ENCODE data around the gene SEC31A. TPM values are rescaled to one million over a fixed set of nuclear protein-coding genes. Genes with fewer than 3 reads are reported as not detected.
"Not testable (repeated sequence)": the region's sequence is repeated elsewhere in the genome, so short reads cannot be mapped to it uniquely, and the experiment has no call there.

SEC31A gene
- total RNA-seq, 2 experiments from 2014 or later, result 80.3 to 124 TPM

- POLR2A ChIA-PET, result no interaction called here
- no peak for ATAC-seq
These were observed 51.3 kb downstream of the SEC31A start for GRCh38 chr4:82839624-82840023.

GRCh38 chr4:82833696-82834313, 57.1 kb downstream of the SEC31A start:
- CTCF ChIA-PET, result interaction anchor here (0.7 kb wide), 1 partner anchor 19 kb away, joined by 3 read pairs; no protein-coding TSS in a partner anchor
- no peak overlapping the region for H3K27ac Mint-ChIP-seq
- POLR2A ChIA-PET, result no interaction called here
- intact Hi-C loops (cut with DNase I, micrococcal nuclease), result no loop called here
- peaks cover 38% of the 10 kb centered on the region for H3K36me3 Mint-ChIP-seq (ENCODE audit: low read depth)
- no peaks in the 10 kb centered on the region for H3K27me3 Mint-ChIP-seq
- ATAC-seq (no peak), DNase-seq (no peak)
- H3K4me3 Mint-ChIP-seq, result no peak overlapping the region
- H3K9me3 Mint-ChIP-seq (ENCODE audit: low read depth), result peaks cover 2% of the 10 kb centered on the region
- no peaks in the 10 kb centered on the region for H3K4me1 Mint-ChIP-seq

More at GRCh38 chr4:82839624-82840023, 51.3 kb downstream of the SEC31A start:
- DNase-seq, result no peak
- no peaks in the 10 kb centered on the region for H3K27me3 Mint-ChIP-seq
- CTCF ChIA-PET, result interaction anchor here (0.9 kb wide), 1 partner anchor 43 kb away, joined by 3 read pairs; no protein-coding TSS in a partner anchor
- H3K9me3 Mint-ChIP-seq (ENCODE audit: low read depth), result no peaks in the 10 kb centered on the region
- H3K4me3 Mint-ChIP-seq, result no peak overlapping the region
- intact Hi-C loops (cut with DNase I, micrococcal nuclease), result no loop called here
- peaks cover 38% of the 10 kb centered on the region for H3K36me3 Mint-ChIP-seq (ENCODE audit: low read depth)
- H3K4me1 Mint-ChIP-seq, result no peaks in the 10 kb centered on the region
- H3K27ac Mint-ChIP-seq, result no peak overlapping the region

- DNase-seq; POLR2A ChIA-PET; H3K27ac Mint-ChIP-seq; intact Hi-C loops (cut with DNase I, micrococcal nuclease); H3K4me1 Mint-ChIP-seq; ATAC-seq; H3K9me3 Mint-ChIP-seq (ENCODE audit: low read depth); H3K4me3 Mint-ChIP-seq; H3K27me3 Mint-ChIP-seq: not testable (repeated sequence)
- CTCF ChIA-PET, result interaction anchor here (0.7 kb wide), 1 partner anchor 18 kb away, joined by 3 read pairs; no protein-coding TSS in a partner anchor
- peaks cover 34% of the 10 kb centered on the region for H3K36me3 Mint-ChIP-seq (ENCODE audit: low read depth)
These were observed 57.9 kb downstream of the SEC31A start for GRCh38 chr4:82833060-82833459.

GRCh38 chr4:82825425-82825824, 65.5 kb downstream of the SEC31A start:
- peaks cover 39% of the 10 kb centered on the region for H3K36me3 Mint-ChIP-seq (ENCODE audit: low read depth)
- intact Hi-C loops (cut with DNase I, micrococcal nuclease), result no loop called here
- H3K4me3 Mint-ChIP-seq, result no peak overlapping the region
- H3K27ac Mint-ChIP-seq, result peak overlapping the region; percentile 23
- no peaks in the 10 kb centered on the region for H3K27me3 Mint-ChIP-seq
- no peak for DNase-seq
- no peak for ATAC-seq
- POLR2A ChIA-PET, result no interaction called here
- peaks cover 6% of the 10 kb centered on the region for H3K4me1 Mint-ChIP-seq
- no peaks in the 10 kb centered on the region for H3K9me3 Mint-ChIP-seq (ENCODE audit: low read depth)
- CTCF ChIA-PET, result interaction anchor here (1.0 to 1.7 kb wide), 2 partner anchors 21 to 37 kb away, joined by 3 read pairs; no protein-coding TSS in a partner anchor

- Mint-ChIP-seq H3K36me3 (ENCODE audit: low read depth) (peaks cover 55% of the 10 kb centered on the region), H3K27me3 (no peaks in the 10 kb centered on the region), H3K9me3 (ENCODE audit: low read depth) (no peaks in the 10 kb centered on the region), H3K4me3 (no peak overlapping the region), H3K27ac (no peak overlapping the region), H3K4me1 (peaks cover 6% of the 10 kb centered on the region)
- intact Hi-C loops (cut with DNase I, micrococcal nuclease), result no loop called here
- DNase-seq (no peak), ATAC-seq (no peak)
- ChIA-PET POLR2A (no interaction called here), CTCF (interaction anchor here (1.2 kb wide), 1 partner anchor 30 kb away, joined by 3 read pairs; no protein-coding TSS in a partner anchor)
These were observed 67.9 kb downstream of the SEC31A start for GRCh38 chr4:82823062-82823461.

- ChIA-PET POLR2A (no interaction called here), CTCF (no interaction called here)
- peaks cover 6% of the 10 kb centered on the region for H3K4me1 Mint-ChIP-seq
- DNase-seq (no peak), ATAC-seq (no peak)
- intact Hi-C loops (cut with DNase I, micrococcal nuclease), result no loop called here
- H3K4me3 Mint-ChIP-seq, result no peak overlapping the region
- H3K27ac Mint-ChIP-seq, result peak overlapping the region; percentile 29
- no peaks in the 10 kb centered on the region for H3K27me3 Mint-ChIP-seq
- no peaks in the 10 kb centered on the region for H3K9me3 Mint-ChIP-seq (ENCODE audit: low read depth)
- peaks cover 59% of the 10 kb centered on the region for H3K36me3 Mint-ChIP-seq (ENCODE audit: low read depth)
These were observed 70.3 kb downstream of the SEC31A start for GRCh38 chr4:82820689-82821088.

GRCh38 chr4:82818664-82819662, 72.0 kb downstream of the SEC31A start:
- intact Hi-C loops (cut with DNase I, micrococcal nuclease), result no loop called here
- POLR2A ChIA-PET, result no interaction called here
- H3K4me1 Mint-ChIP-seq, result peaks cover 6% of the 10 kb centered on the region
- CTCF ChIA-PET, result interaction anchor here (0.6 to 2.1 kb wide), 5 partner anchors 8 to 443 kb away, joined by 3 to 6 read pairs (median 3); partner anchors contain the start of gene LIN54
- no peak for ATAC-seq
- peaks cover 49% of the 10 kb centered on the region for H3K36me3 Mint-ChIP-seq (ENCODE audit: low read depth)
- no peak for DNase-seq
- no peaks in the 10 kb centered on the region for H3K9me3 Mint-ChIP-seq (ENCODE audit: low read depth)
- no peaks in the 10 kb centered on the region for H3K27me3 Mint-ChIP-seq
- peak overlapping the region; percentile 42 for H3K27ac Mint-ChIP-seq
- no peak overlapping the region for H3K4me3 Mint-ChIP-seq

- H3K27ac Mint-ChIP-seq; DNase-seq; H3K4me1 Mint-ChIP-seq; H3K9me3 Mint-ChIP-seq (ENCODE audit: low read depth); ATAC-seq; H3K27me3 Mint-ChIP-seq; intact Hi-C loops (cut with DNase I, micrococcal nuclease); H3K4me3 Mint-ChIP-seq: not testable (repeated sequence)
- ChIA-PET CTCF (interaction anchor here (0.6 kb wide), 1 partner anchor 10 kb away, joined by 3 read pairs; no protein-coding TSS in a partner anchor), POLR2A (interaction anchor here (0.6 to 0.7 kb wide), 2 partner anchors 193 to 358 kb away, joined by 5 read pairs; no protein-coding TSS in a partner anchor)
- H3K36me3 Mint-ChIP-seq (ENCODE audit: low read depth), result peaks cover 36% of the 10 kb centered on the region
These were observed 74.1 kb downstream of the SEC31A start for GRCh38 chr4:82816874-82817273.

- no peaks in the 10 kb centered on the region for H3K4me1 Mint-ChIP-seq
- H3K9me3 Mint-ChIP-seq (ENCODE audit: low read depth), result no peaks in the 10 kb centered on the region
- no peaks in the 10 kb centered on the region for H3K27me3 Mint-ChIP-seq
- H3K36me3 Mint-ChIP-seq (ENCODE audit: low read depth), result peaks cover 20% of the 10 kb centered on the region
- CTCF ChIA-PET, result no interaction called here
- POLR2A ChIA-PET, result interaction anchor here (0.5 kb wide), 1 partner anchor 38 kb away, joined by 3 read pairs; no protein-coding TSS in a partner anchor
- intact Hi-C loops (cut with DNase I, micrococcal nuclease), result no loop called here
- no peak for ATAC-seq
- no peak for DNase-seq
- no peak overlapping the region for H3K27ac Mint-ChIP-seq
- H3K4me3 Mint-ChIP-seq, result no peak overlapping the region
These were observed 76.9 kb downstream of the SEC31A start for GRCh38 chr4:82814034-82814433.

GRCh38 chr4:82811838-82812341, 79.1 kb downstream of the SEC31A start:
- Mint-ChIP-seq H3K4me1 (no peaks in the 10 kb centered on the region), H3K9me3 (ENCODE audit: low read depth) (peaks cover 2% of the 10 kb centered on the region), H3K36me3 (ENCODE audit: low read depth) (no peaks in the 10 kb centered on the region), H3K27ac (no peak overlapping the region), H3K27me3 (no peaks in the 10 kb centered on the region), H3K4me3 (no peak overlapping the region)
- POLR2A ChIA-PET, result no interaction called here
- intact Hi-C loops (cut with DNase I, micrococcal nuclease), result no loop called here
- ATAC-seq, result no peak
- no peak for DNase-seq
- CTCF ChIA-PET, result interaction anchor here (0.6 kb wide), 1 partner anchor 422 kb away, joined by 3 read pairs; no protein-coding TSS in a partner anchor

- Mint-ChIP-seq H3K36me3 (ENCODE audit: low read depth) (no peaks in the 10 kb centered on the region), H3K27me3 (no peaks in the 10 kb centered on the region), H3K4me1 (no peaks in the 10 kb centered on the region), H3K27ac (no peak overlapping the region), H3K9me3 (ENCODE audit: low read depth) (peaks cover 2% of the 10 kb centered on the region), H3K4me3 (no peak overlapping the region)
- DNase-seq (no peak), ATAC-seq (no peak)
- ChIA-PET CTCF (interaction anchor here (0.6 kb wide), 1 partner anchor 422 kb away, joined by 3 read pairs; no protein-coding TSS in a partner anchor), POLR2A (no interaction called here)
- intact Hi-C loops (cut with DNase I, micrococcal nuclease), result no loop called here
These were observed 79.6 kb downstream of the SEC31A start for GRCh38 chr4:82811392-82811791.
